Measurements from ENCODE around the gene OR10H4.
"Not testable (repeated sequence)": the region's sequence is repeated elsewhere in the genome, so short reads cannot be mapped to it uniquely, and the experiment has no call there.

OR10H4 gene

DNA sequence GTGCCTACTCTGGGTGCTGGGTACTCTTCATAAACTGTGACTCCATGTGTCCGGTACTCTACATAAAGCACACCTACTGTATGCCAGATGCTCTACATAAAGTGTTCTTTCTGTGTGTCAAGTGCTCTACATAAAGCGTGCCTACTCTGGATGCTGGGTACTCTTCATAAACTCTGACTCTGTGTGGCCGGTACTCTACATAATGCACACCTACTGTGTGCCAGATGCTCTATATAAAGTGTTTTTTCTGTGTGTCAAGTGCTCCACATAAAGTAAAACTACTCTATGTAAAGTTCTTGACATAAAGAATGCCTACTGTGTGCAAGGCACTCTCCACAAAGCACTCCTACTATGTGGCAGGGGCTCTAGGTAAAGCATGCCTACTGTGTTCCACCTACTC lies 12.6 kb upstream of the OR10H4 start:
- intact Hi-C loops (cut with DNase I), result no loop called here

DNA sequence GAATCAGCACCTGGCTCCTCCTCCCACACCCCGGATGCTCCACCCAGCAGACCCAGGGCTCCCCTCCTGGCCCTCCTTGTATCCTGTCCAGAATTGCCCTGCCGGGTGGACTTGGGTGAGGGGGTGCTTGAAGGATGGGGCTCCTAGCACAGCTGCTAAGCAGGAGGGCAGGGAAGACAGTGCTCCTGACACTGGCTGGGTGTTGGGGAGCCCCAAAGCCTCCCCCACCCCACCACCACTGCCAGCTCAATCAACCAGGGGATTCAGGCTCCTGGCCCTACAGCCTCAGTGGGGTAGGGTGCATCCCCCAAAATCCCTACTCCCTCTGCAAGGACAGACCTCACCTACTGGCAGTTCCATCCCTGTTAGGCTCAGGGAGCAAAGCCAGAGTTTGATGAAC lies 11.9 kb upstream of the OR10H4 start:
- no peak for DNase-seq
- intact Hi-C loops (cut with DNase I), result no loop called here

More for the DNA sequence above, 12.6 kb upstream of the OR10H4 start:
- no peak for DNase-seq

DNA sequence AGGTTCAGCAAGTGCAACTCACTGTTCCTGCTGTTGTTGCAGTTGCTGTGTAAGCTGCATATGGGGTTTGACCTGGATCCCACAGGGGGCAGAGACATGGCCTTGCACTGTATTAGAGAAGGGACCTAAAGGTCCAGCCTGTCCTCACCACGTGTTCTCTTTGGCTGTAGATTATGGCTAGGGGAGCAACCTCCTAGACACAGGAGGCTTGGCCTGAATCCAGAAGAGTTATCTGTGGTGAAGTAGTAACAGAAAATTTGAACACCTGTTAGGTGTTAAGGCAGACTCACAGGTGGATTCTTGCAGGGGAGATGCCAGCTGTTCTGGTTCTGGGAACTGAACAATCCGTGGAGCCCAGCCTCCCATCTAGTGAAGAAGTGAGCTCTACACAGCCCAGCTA lies 11.0 kb upstream of the OR10H4 start:
- intact Hi-C loops (cut with DNase I), result no loop called here
- no peak for DNase-seq

DNA sequence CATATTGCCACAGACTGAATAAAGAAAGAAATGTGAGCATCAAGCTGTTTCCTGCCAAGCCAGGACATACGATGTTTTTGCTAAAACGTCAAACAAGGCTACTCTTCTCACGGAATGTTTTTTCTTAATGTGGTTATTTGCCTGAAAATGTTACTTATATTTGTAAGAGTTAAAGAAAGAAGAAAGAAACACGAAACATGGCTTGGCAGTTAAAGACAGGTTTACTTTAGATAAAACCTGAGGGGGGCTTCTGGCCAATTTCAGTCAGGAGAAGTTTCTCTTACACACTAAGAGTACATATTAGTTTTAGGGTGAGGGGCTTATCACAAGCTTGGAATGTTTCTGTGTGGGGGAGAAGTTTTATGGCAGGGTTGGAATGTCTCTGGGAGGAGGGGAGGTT lies 4.4 kb upstream of the OR10H4 start:
- no peak for DNase-seq
- intact Hi-C loops (cut with DNase I), result no loop called here

DNA sequence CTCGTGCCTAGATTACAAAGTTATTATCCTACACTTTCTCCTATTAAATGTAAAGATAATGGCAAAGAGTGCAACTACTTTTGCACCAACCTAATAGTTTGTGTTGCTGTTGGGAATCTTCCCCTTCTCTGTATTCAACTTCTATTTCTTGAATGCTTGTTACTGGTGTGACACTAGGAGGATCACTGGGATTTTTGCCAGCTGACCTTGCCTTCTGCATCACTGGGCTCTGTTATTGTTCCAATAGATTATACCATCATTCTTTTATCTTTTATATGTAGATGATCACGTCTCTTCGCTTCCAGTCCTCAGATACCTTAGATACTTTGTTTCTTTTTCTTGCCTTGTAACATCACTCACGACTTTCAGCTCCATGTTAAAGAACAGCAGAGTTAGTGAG lies 3.5 kb upstream of the OR10H4 start:
- no peak for DNase-seq
- intact Hi-C loops (cut with DNase I), result no loop called here

DNA sequence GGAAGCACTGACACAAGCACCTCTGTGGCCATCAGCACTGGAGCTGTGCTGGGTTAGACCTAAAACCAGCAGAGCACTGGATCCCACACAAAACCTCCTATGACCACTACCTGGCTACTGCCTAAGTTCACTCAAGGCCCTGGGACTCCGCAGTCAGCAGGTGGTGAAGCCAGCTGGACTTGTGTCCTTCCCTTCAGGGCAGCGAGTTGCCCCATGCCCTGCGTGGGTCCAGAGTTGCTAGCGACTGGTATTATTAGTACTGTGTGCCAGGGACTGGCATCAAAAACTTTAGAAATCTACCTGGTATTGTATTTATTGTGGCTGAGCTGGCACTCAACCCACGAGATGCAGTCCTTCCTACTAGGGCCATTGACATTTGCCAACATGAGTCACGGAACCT lies 6.0 kb downstream of the OR10H4 start:
- no peak for DNase-seq
- intact Hi-C loops (cut with DNase I), result no loop called here

DNA sequence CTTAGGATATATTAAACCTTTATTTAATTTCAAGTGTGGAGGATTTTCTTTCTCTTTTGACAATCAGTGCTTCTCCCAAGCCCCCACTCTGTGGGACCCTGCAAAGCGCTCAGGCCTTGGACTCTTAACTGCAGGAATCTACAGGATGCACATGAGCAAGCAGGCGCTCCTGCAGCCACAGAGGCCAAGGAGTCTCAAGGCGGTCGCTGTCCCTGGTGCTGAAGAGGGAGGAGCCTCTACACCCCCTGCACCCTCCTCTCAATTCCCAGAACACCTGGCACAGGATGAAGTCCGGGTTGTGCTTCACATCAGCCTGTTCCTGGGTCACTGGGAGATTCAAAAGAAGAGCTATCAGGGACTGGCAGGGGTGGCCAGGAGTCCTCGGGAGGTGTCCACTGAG lies 13.5 kb downstream of the OR10H4 start:
- intact Hi-C loops (cut with DNase I), result no loop called here
- DNase-seq, result no peak

DNA sequence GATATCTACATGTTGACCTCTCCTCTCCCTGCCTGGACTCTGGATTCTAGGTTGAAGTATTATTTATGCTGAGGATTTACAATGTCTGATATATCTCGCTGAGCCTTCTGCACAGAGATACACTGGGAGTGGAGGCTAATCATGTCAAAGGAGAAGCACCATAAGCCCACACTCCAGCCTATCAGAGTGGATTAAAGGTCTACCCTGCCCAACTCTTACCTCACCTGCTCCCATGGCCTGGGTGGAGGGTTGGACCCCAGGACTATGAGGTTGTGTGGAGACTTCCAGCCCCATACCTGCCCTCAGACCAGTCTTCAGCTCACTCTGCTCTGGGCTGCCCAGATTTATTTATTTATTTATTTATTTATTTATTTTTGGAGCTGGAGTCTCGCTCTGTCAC lies 15.4 kb downstream of the OR10H4 start:
- intact Hi-C loops (cut with DNase I), result no loop called here

DNA sequence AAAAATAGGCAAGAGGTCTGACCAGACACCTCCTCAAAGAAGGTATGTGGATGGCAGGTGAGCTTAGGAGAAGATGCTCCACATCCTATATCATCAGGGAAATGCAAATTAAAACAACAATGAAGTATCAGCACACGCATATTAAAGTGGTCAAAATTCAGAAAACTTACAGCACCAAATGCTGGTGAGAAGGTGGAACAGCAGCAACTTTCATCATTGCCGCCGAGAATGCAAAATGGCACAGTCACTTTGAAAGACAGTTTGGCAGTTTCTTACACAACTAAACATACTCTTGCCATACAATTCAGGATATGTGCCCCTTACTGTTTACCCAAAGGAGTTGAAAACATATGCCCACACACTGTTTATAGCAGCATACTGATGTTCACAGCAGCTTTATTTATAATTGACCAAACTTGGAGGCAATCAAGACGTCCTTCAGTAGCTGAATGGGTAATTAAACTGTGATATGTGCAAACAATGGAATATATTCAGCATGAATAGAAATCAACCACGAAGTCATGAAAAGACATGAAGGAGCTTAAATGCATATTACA lies 22.5 kb downstream of the OR10H4 start:
- DNase-seq, result no peak
- intact Hi-C loops (cut with DNase I), result no loop called here

More for the DNA sequence above, 15.4 kb downstream of the OR10H4 start:
- DNase-seq, result no peak

DNA sequence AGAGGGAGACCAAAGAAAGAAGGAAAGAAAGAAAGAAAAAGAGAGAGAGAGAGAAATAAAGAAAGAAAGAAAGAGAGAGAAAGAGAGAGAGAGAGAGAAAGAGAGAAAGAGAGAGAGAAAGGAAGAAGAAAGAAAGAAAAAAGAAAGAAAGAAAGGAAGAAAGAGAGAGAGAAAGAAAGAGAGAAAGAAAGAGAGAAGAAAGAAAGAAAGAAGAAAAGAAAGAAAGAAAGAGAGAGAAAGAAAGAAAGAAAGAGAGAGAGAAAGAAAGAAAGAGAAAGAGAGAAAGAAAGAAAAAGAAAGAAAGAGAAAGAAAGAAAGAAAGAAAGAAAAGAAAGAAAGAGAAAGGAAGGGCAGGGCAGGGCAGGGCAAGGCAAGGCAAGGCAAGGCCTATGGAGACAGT lies 23.2 kb downstream of the OR10H4 start:
- DNase-seq; intact Hi-C loops (cut with DNase I): not testable (repeated sequence)

DNA sequence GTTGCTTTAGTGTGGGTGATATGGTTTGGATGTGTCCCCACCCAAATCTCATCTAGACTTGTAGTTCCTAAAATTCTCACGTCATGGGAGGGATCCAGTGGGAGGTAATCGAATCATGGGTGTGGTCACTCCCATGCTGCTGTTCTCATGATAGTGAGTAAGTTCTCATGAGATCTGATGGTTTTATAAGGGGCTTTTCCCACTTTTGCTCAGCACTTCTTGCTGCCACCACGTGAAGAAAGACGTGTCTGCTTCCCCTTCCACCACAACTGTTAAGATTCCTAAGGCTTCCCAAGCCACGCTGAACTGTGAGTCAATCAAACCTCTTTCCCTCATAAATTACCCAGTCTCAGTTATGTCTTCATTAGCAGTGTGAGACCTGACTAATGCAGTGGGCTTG lies 26.0 kb downstream of the OR10H4 start:
- intact Hi-C loops (cut with DNase I), result no loop called here
- no peak for DNase-seq

DNA sequence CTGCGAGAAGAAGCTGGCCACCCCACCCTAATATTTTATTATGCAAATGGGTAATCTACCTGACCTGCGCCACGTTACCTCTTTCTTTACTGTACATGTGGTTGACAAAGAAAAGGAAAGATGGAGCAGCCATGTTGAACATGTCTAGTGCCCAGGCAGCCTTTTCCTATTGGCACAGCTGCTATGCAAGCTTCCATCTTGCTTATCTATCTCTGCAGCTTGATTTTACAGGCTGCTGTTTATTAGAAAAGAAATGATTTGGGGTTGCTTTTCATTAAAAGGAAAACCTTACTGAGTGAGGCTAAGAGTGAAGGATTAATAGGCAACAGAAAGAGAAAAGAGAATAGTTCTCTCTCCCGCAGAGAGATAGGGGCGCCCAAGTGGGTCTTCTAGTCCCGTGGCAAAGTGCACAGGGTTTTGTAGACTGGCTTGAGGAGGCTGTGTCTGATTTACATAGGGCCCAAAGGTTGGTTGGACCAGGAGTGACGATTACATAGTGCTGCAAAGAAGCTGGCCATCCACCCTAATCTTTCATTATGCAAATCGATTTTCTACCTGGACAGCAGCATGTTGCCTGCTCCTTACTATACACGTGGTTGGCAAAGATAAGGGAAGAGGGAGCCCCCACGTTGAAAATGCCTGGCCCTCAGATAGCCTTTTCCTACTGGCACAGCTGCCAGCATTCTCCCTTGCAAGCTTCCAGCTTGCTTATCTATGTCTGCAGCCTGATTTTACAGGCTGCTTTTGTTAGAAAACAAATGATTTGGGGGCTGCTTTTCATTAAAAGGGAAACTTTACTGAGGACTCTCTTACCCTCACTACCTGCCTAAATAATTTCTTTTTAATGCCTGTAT lies 28.3 kb downstream of the OR10H4 start:
- intact Hi-C loops (cut with DNase I), result no loop called here
- DNase-seq, result no peak

DNA sequence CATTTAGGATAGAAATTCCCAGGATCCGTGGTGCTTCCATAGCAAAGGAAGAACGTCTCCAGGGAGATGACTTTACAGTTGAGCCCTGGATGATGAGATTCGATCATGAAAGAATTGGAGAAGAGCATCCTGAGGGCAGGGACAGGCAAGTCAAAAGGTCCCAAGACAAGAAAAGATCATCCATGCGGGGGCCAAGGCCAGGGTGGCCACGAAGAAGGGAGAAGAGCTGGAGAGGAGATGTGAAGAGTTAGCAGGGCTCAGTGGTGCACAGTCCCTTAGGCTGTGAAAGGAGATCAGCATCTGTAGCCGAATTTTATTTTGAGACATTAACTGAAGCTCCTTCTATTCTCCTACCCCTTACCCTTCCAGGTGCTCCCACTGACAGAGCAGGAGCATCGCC lies 28.9 kb downstream of the OR10H4 start:
- intact Hi-C loops (cut with DNase I), result no loop called here
- DNase-seq, result no peak

DNA sequence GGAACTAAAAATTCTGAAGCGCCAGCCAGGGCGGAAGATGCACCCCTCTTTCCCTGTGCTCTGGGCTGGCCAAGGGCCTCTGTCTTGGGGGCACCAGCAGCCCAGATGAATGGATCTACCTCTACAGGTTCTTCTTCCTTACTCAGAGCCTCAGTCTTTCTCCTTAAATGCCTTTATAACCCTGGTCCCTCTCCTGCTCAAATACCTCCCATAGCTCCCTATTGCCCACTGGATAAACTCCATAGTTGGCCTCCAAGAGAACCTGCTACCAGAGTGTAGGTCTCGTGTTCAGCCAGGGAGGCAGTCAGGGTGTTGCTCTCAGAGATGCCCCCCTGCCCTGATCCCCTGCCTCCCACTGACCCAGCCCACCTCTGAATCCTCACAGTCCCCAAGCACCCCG lies 30.5 kb downstream of the OR10H4 start:
- DNase-seq, result no peak
- intact Hi-C loops (cut with DNase I), result no loop called here

DNA sequence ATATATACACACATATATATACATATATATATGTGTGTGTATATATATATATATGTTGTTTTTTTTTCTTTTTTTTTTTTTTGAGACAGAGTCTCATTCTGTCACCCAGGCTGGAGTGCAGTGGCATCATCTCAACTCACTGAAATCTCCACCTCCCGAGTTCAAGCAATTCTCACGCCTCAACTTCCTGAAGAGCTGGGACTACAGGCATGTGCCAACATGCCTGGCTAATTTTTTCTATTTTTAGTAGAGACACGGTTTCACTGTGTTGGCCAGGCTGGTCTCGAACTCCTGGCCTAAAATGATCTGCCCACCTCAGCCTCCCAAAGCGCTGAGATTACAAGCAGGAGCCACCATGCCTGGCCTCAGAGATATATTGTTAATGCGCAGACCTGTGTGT lies 37.0 kb downstream of the OR10H4 start:
- DNase-seq; intact Hi-C loops (cut with DNase I): not testable (repeated sequence)

DNA sequence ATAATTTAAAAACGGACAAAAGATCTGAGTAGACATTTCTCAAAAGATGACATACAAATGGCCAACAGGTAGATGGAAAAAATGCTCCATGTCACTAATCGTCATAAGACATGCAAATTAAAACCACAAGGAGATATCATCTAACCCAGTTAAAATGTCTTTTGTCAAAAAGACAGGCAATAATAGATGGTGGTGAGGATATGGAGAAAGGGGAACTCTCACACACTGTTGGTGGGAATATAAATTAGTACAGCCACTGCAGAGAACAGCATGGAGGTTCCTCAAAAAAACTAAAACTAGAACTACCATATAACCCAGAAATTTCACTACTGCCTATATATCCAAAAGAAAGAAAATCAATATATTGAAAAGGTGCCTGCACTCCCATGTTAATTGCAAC lies 37.9 kb downstream of the OR10H4 start:
- intact Hi-C loops (cut with DNase I), result no loop called here
- DNase-seq, result no peak

DNA sequence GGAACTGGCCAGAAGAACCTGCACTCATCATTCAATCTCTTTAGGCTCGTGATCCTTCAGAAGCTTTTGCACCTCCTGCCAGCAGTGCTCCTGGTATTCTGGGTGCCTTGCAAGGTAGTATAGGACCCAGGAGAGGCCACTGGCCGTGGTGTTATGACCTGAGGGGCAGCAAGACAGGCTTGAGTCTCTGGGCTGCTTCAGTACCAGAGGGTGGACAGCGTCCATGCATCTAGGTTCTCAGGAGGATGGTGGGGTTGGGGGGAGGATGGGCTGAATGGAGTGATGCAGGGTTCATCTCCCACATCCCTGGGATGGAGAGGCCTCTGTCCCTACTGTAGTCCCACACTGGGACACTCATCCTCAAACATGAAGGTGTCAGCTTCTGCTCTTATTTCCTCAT lies 41.1 kb downstream of the OR10H4 start:
- intact Hi-C loops (cut with DNase I), result no loop called here
- no peak for DNase-seq

DNA sequence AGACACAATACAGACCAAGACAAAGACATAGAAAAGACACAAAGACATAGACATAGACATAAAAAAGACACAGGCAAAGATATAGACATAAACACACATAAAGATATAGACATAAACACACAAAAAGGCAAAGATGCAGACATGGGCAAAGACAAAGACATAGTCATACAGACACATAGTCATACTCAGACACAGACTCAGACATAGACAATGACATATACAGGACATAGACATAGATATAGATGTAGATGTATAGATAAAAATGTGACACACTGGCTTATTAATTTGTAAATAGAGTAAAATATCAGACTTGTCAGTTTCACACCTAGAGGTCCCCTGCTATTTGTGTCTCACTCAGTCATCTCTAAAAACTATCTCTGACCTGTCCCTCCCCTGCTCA lies 42.8 kb downstream of the OR10H4 start:
- DNase-seq, result no peak
- intact Hi-C loops (cut with DNase I), result no loop called here

DNA sequence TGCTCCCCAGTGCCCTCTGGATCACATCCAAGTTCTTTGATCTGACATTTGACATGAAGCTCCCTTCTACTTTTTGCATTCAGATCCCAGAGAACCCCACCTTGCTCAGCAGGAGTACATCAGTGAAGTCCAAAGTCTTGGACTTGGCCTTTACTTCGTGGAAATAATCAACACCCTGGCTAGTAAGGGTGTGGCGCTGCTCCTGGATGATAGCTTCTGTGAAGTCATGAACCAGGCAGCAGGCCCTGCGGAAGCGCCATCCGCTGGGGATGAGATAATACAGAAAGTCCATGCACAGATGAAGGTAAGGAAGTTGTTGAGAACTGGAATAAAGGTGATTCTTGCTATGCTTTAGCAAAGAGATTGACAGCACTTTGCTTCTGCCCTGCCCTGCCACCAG lies 43.2 kb downstream of the OR10H4 start:
- intact Hi-C loops (cut with DNase I), result no loop called here
- no peak for DNase-seq

DNA sequence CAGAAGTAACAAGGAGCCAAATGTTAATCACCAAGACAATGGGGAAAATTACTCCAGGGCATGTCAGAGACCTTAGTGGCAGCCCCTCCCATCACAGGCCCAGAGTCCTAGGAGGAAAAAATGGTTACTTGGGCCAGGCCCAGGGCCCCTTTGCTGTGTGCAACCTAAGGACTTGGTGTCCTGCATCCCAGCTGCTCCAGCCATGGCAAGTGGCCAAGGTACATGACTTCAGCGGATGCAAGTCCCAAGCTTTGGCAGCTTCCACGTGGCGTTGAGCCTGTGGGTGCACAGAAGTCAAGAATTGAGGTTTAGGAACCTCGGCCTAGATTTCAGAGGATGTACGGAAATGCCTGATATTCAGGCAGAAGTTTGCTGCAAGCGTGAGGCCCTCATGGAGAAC lies 46.7 kb downstream of the OR10H4 start:
- intact Hi-C loops (cut with DNase I), result no loop called here
- no peak for DNase-seq

DNA sequence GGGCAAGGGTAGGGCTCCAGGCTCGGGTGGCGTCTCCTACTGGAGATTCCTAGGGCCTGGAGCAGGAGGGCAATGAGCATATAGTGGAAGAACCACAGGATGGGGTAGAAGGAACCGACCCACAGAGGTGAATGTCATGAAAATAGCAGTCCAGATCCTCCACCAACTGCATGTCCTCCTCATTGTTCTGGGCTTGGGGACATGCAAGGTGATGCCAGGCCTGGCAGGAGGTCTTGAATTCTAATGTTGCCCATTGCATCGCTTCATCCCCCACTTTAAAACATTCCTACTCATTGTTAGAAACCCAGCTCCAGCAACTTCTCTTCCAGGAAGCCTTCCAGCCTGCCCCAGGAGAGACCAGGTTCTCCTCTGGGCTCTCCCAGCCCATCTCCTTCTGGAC lies 49.4 kb downstream of the OR10H4 start:
- no peak for DNase-seq
- intact Hi-C loops (cut with DNase I), result no loop called here

Data from head of caudate nucleus (tissue), 42 donors.